ENCODE data around the gene OOSP2.

The OOSP2 gene

GRCh38 chr11:60077981-60078380, 37.8 kb downstream of the OOSP2 start:
- Histone ChIP-seq H3K27me3 (ENCODE audit: insufficient read depth, poor library complexity, severe bottlenecking) (no peaks in the 10 kb centered on the region), H3K27ac (replicated peaks) (no peak overlapping the region), H3K4me3 (replicated peaks; ENCODE audit: insufficient read depth, low read length) (no peak overlapping the region)
- TF ChIP-seq SPI1 (IDR thresholded peaks at IDR 0.05; ENCODE audit: borderline replicate concordance, low read depth) (no peak), GABPA (IDR thresholded peaks at IDR 0.05; ENCODE audit: low read depth) (no peak), CTCF (IDR thresholded peaks at IDR 0.05; ENCODE audit: insufficient read depth, low read length) (no peak), REST (IDR thresholded peaks at IDR 0.05; ENCODE audit: insufficient replicate concordance, low read depth) (no peak), POLR2AphosphoS5 (IDR thresholded peaks at IDR 0.05; ENCODE audit: low read depth) (no peak)
- peak in 1 of 2 experiments; percentile 12 for DNase-seq (ENCODE audit: low read depth in 1 of 2, low spot score in 1 of 2)

GRCh38 chr11:60078745-60079144, 38.5 kb downstream of the OOSP2 start:
- no peak for TF ChIP-seq CTCF (IDR thresholded peaks at IDR 0.05; ENCODE audit: insufficient read depth, low read length)
- TF ChIP-seq POLR2AphosphoS5 (IDR thresholded peaks at IDR 0.05; ENCODE audit: low read depth), result no peak
- TF ChIP-seq GABPA (IDR thresholded peaks at IDR 0.05; ENCODE audit: low read depth), result no peak
- no peak for TF ChIP-seq SPI1 (IDR thresholded peaks at IDR 0.05; ENCODE audit: borderline replicate concordance, low read depth)
- no peak for TF ChIP-seq REST (IDR thresholded peaks at IDR 0.05; ENCODE audit: insufficient replicate concordance, low read depth)
- H3K27me3 ChIP-seq (ENCODE audit: insufficient read depth, poor library complexity, severe bottlenecking), result no peaks in the 10 kb centered on the region
- peak in 1 of 2 experiments; percentile 5 for DNase-seq (ENCODE audit: low read depth in 1 of 2, low spot score in 1 of 2)
- H3K4me3 ChIP-seq (replicated peaks; ENCODE audit: insufficient read depth, low read length), result no peak overlapping the region
- no peak overlapping the region for H3K27ac ChIP-seq (replicated peaks)

GRCh38 chr11:60080535-60080934, 40.3 kb downstream of the OOSP2 start:
- no peak overlapping the region for H3K4me3 ChIP-seq (replicated peaks; ENCODE audit: insufficient read depth, low read length)
- no peak for DNase-seq (ENCODE audit: low read depth in 1 of 2, low spot score in 1 of 2)
- H3K27ac ChIP-seq (replicated peaks), result no peak overlapping the region
- TF ChIP-seq REST (IDR thresholded peaks at IDR 0.05; ENCODE audit: insufficient replicate concordance, low read depth) (no peak), POLR2AphosphoS5 (IDR thresholded peaks at IDR 0.05; ENCODE audit: low read depth) (no peak), GABPA (IDR thresholded peaks at IDR 0.05; ENCODE audit: low read depth) (no peak), SPI1 (IDR thresholded peaks at IDR 0.05; ENCODE audit: borderline replicate concordance, low read depth) (no peak), CTCF (IDR thresholded peaks at IDR 0.05; ENCODE audit: insufficient read depth, low read length) (no peak)
- H3K27me3 ChIP-seq (ENCODE audit: insufficient read depth, poor library complexity, severe bottlenecking), result no peaks in the 10 kb centered on the region

Data from HL-60 (cell line).